Measurements from ENCODE around the gene FYB2.

- TF ChIP-seq CTCF (IDR thresholded peaks at IDR 0.05; ENCODE audit: low read length) (no peak), EZH2phosphoT487 (IDR thresholded peaks at IDR 0.05; ENCODE audit: low read length) (no peak)
These were observed 40.1 kb upstream of the FYB2 start for GRCh38 chr1:56859287-56859686.

All from MM.1S (cell line).